HG03139 (cell line): Measurements from ENCODE around the gene BLOC1S5.
"Not testable (repeated sequence)": the region's sequence is repeated elsewhere in the genome, so short reads cannot be mapped to it uniquely, and the experiment has no call there.

Experiments
- ATAC-seq: cut with Tn5 transposase; IDR thresholded peaks from one replicate; pipeline ENCODE4 v1.9.1; 2021; ENCODE audit not compliant: unreplicated experiment

Gene BLOC1S5

GRCh38 chr6:7998103-7998725, 66.0 kb downstream of the BLOC1S5 start:
- no peak for ATAC-seq

GRCh38 chr6:7997286-7997685, 66.9 kb downstream of the BLOC1S5 start:
- ATAC-seq: no peak

GRCh38 chr6:7996538-7997111, 67.6 kb downstream of the BLOC1S5 start:
- no peak for ATAC-seq

- no peak for ATAC-seq
These were observed 70.2 kb downstream of the BLOC1S5 start for GRCh38 chr6:7993952-7994351.

- ATAC-seq: no peak
These were observed 70.8 kb downstream of the BLOC1S5 start for GRCh38 chr6:7993399-7993798.

- peak; percentile 92 for ATAC-seq
These were observed 72.0 kb downstream of the BLOC1S5 start for GRCh38 chr6:7992002-7992815.

- no peak for ATAC-seq
These were observed 72.7 kb downstream of the BLOC1S5 start for GRCh38 chr6:7991536-7991935.

GRCh38 chr6:7986219-7986618, 78.0 kb downstream of the BLOC1S5 start:
- no peak for ATAC-seq

GRCh38 chr6:7983967-7984366, 80.2 kb downstream of the BLOC1S5 start:
- ATAC-seq: not testable (repeated sequence)

GRCh38 chr6:7979831-7980230, 84.4 kb downstream of the BLOC1S5 start:
- no peak for ATAC-seq

GRCh38 chr6:7978736-7979135, 85.5 kb downstream of the BLOC1S5 start:
- peak; percentile 54 for ATAC-seq

- no peak for ATAC-seq
These were observed 87.6 kb downstream of the BLOC1S5 start for GRCh38 chr6:7976485-7977056.

- no peak for ATAC-seq
These were observed 88.4 kb downstream of the BLOC1S5 start for GRCh38 chr6:7975764-7976146.

- ATAC-seq: no peak
These were observed 89.0 kb downstream of the BLOC1S5 start for GRCh38 chr6:7974938-7975763.

GRCh38 chr6:7974565-7974937, 89.6 kb downstream of the BLOC1S5 start:
- ATAC-seq: no peak

GRCh38 chr6:7973584-7973983, 90.6 kb downstream of the BLOC1S5 start:
- ATAC-seq: no peak

- no peak for ATAC-seq
These were observed 92.7 kb downstream of the BLOC1S5 start for GRCh38 chr6:7971499-7971898.

- ATAC-seq: no peak
These were observed 93.6 kb downstream of the BLOC1S5 start for GRCh38 chr6:7970616-7971015.
